HEK293 (cell line): ENCODE data around the gene NEK8.

Source experiments
- CTCF ChIA-PET: fragments of 350-600 bp; formaldehyde crosslinking; extraction: SDS; loops from one replicate; lab custom pipeline; 2021; ENCODE audit warnings: antibody characterized with exemption; lab: Yijun Ruan, JAX
- POLR2A ChIA-PET: fragments of 300-600 bp; formaldehyde crosslinking; extraction: SDS; loops from one replicate; lab custom pipeline; 2020; ENCODE audit warnings: antibody characterized with exemption, inconsistent platforms; lab: Yijun Ruan, JAX
- H3K27ac ChIP-seq: fragments of 200-500 bp; sonication (Bioruptor generic); 2 replicates; pipeline ENCODE4 v1.5.1; 2014; ENCODE audit warnings: low read depth, low read length, control low read depth, inconsistent platforms; ENCODE audit errors: extremely low read depth
- H3K36me3 ChIP-seq, 2 experiments: fragments of 200-500 bp in 1 of 2; sonication (Bioruptor generic) in 1 of 2; 1 replicate in 1 of 2; 2 replicates in 1 of 2; pipeline ENCODE4 v1.5.1; 2014 to 2017; ENCODE audit warnings: inconsistent platforms in 2 of 2, low read length in 2 of 2; ENCODE audit not compliant: control insufficient read depth in 2 of 2, insufficient read depth in 1 of 2
- H3K4me1 ChIP-seq: fragments of 200-500 bp; sonication (Bioruptor generic); 2 replicates; pipeline ENCODE4 v1.5.1; 2014; ENCODE audit warnings: mild to moderate bottlenecking, low read length, inconsistent platforms; ENCODE audit not compliant: control insufficient read depth, insufficient read depth
- H3K4me3 ChIP-seq: 2 replicates; pipeline ENCODE4 v1.5.1; 2011; ENCODE audit warnings: low read depth, mild to moderate bottlenecking, control low read depth, low read length, moderate library complexity
- H3K9me3 ChIP-seq: fragments of 200-500 bp; sonication (Bioruptor generic); 2 replicates; pipeline ENCODE4 v1.5.1; 2014; ENCODE audit warnings: low read depth, low read length, inconsistent platforms; ENCODE audit not compliant: control insufficient read depth, insufficient read depth
- GLI4 ChIP-seq: fragments of 450-650 bp; formaldehyde crosslinking; IDR thresholded peaks from 2 replicates; pipeline ENCODE4 v1.5.1; 2016; ENCODE audit warnings: missing biosample characterization, missing genetic modification characterization
- GLIS1 ChIP-seq: fragments of 450-650 bp; formaldehyde crosslinking; IDR thresholded peaks from 2 replicates; pipeline ENCODE4 v1.5.1; 2016; ENCODE audit warnings: missing biosample characterization, missing genetic modification characterization
- KLF10 ChIP-seq: fragments of 450-650 bp; IDR thresholded peaks from 2 replicates; pipeline ENCODE4 v1.5.1; 2018; ENCODE audit warnings: missing biosample characterization, mild to moderate bottlenecking, missing genetic modification characterization
- MZF1 ChIP-seq: fragments of 450-650 bp; formaldehyde crosslinking; IDR thresholded peaks from 2 replicates; pipeline ENCODE4 v1.5.1; 2017; ENCODE audit warnings: missing biosample characterization, missing genetic modification characterization, borderline replicate concordance
- PRDM1 ChIP-seq: fragments of 450-650 bp; formaldehyde crosslinking; IDR thresholded peaks from 2 replicates; pipeline ENCODE4; 2016; ENCODE audit warnings: missing biosample characterization, missing genetic modification characterization
- RBAK ChIP-seq: fragments of 450-650 bp; formaldehyde crosslinking; IDR thresholded peaks from 2 replicates; pipeline ENCODE4 v1.5.1; 2016; ENCODE audit warnings: missing biosample characterization, missing genetic modification characterization
- SP3 ChIP-seq: fragments of 450-650 bp; formaldehyde crosslinking; IDR thresholded peaks from 2 replicates; pipeline ENCODE4 v1.5.1; 2016; ENCODE audit warnings: missing biosample characterization, missing genetic modification characterization
- ZBTB21 ChIP-seq: fragments of 450-650 bp; formaldehyde crosslinking; IDR thresholded peaks from 2 replicates; pipeline ENCODE4 v1.5.1; 2017; ENCODE audit warnings: missing biosample characterization, missing genetic modification characterization
- ZBTB8A ChIP-seq: fragments of 450-650 bp; formaldehyde crosslinking; IDR thresholded peaks from 2 replicates; pipeline ENCODE4 v1.5.1; 2016; ENCODE audit warnings: missing biosample characterization, missing genetic modification characterization
- ZNF138 ChIP-seq: fragments of 450-650 bp; formaldehyde crosslinking; IDR thresholded peaks from 2 replicates; pipeline ENCODE4 v1.5.1; 2016; ENCODE audit warnings: missing biosample characterization, missing genetic modification characterization, borderline replicate concordance
- ZNF146 ChIP-seq: fragments of 450-650 bp; formaldehyde crosslinking; IDR thresholded peaks from 2 replicates; pipeline ENCODE4 v1.5.1; 2016; ENCODE audit warnings: missing biosample characterization, missing genetic modification characterization
- ZNF175 ChIP-seq: fragments of 450-650 bp; formaldehyde crosslinking; IDR thresholded peaks from 2 replicates; pipeline ENCODE4 v1.5.1; 2016; ENCODE audit warnings: missing biosample characterization, missing genetic modification characterization
- ZNF221 ChIP-seq: fragments of 450-650 bp; formaldehyde crosslinking; IDR thresholded peaks from 2 replicates; pipeline ENCODE4 v1.5.1; 2017; ENCODE audit warnings: missing biosample characterization, missing genetic modification characterization, borderline replicate concordance
- ZNF280C ChIP-seq: fragments of 450-650 bp; formaldehyde crosslinking; IDR thresholded peaks from 2 replicates; pipeline ENCODE4 v1.5.1; 2016; ENCODE audit warnings: missing biosample characterization, missing genetic modification characterization
- ZNF404 ChIP-seq: fragments of 450-650 bp; formaldehyde crosslinking; IDR thresholded peaks from 2 replicates; pipeline ENCODE4 v1.5.1; 2017; ENCODE audit warnings: missing biosample characterization, missing genetic modification characterization
- ZNF544 ChIP-seq: fragments of 450-650 bp; formaldehyde crosslinking; IDR thresholded peaks from 2 replicates; pipeline ENCODE4 v1.5.0; 2017; ENCODE audit warnings: missing biosample characterization, missing genetic modification characterization
- ZNF548 ChIP-seq: fragments of 450-650 bp; formaldehyde crosslinking; IDR thresholded peaks from 2 replicates; pipeline ENCODE4 v1.5.1; 2016; ENCODE audit warnings: missing biosample characterization, missing genetic modification characterization
- ZNF600 ChIP-seq: fragments of 450-650 bp; formaldehyde crosslinking; IDR thresholded peaks from 2 replicates; pipeline ENCODE4 v1.5.1; 2016; ENCODE audit warnings: missing biosample characterization, missing genetic modification characterization
- ZNF701 ChIP-seq: fragments of 450-650 bp; formaldehyde crosslinking; IDR thresholded peaks from 2 replicates; pipeline ENCODE4 v1.5.1; 2016; ENCODE audit warnings: missing biosample characterization, missing genetic modification characterization
- ZNF704 ChIP-seq: fragments of 450-650 bp; formaldehyde crosslinking; IDR thresholded peaks from 2 replicates; pipeline ENCODE4 v1.5.1; 2016; ENCODE audit warnings: missing biosample characterization, missing genetic modification characterization
- ZNF791 ChIP-seq: fragments of 450-650 bp; formaldehyde crosslinking; IDR thresholded peaks from 2 replicates; pipeline ENCODE4 v1.5.1; 2016; ENCODE audit warnings: missing biosample characterization, missing genetic modification characterization
- ZNF792 ChIP-seq: fragments of 450-650 bp; formaldehyde crosslinking; IDR thresholded peaks from 2 replicates; pipeline ENCODE4 v1.5.1; 2016; ENCODE audit warnings: missing biosample characterization, missing genetic modification characterization
- TF ChIP-seq, protein P1 (sequence below): fragments of 450-650 bp; formaldehyde crosslinking; IDR thresholded peaks from 2 replicates; pipeline ENCODE4 v1.5.1; 2016; ENCODE audit warnings: missing biosample characterization, missing genetic modification characterization
- TF ChIP-seq, protein P2 (sequence below): fragments of 450-650 bp; IDR thresholded peaks from 2 replicates; pipeline ENCODE4 v1.5.1; 2018; ENCODE audit warnings: missing biosample characterization, mild to moderate bottlenecking, missing genetic modification characterization
- TF ChIP-seq, protein P3 (sequence below): fragments of 450-650 bp; formaldehyde crosslinking; IDR thresholded peaks from 2 replicates; pipeline ENCODE4 v1.5.1; 2016; ENCODE audit warnings: missing biosample characterization, missing genetic modification characterization

NEK8 gene

GRCh38 chr17:28725166-28725659 lies 3.4 kb upstream of the NEK8 start (continued):
- TF ChIP-seq, protein P1, sequence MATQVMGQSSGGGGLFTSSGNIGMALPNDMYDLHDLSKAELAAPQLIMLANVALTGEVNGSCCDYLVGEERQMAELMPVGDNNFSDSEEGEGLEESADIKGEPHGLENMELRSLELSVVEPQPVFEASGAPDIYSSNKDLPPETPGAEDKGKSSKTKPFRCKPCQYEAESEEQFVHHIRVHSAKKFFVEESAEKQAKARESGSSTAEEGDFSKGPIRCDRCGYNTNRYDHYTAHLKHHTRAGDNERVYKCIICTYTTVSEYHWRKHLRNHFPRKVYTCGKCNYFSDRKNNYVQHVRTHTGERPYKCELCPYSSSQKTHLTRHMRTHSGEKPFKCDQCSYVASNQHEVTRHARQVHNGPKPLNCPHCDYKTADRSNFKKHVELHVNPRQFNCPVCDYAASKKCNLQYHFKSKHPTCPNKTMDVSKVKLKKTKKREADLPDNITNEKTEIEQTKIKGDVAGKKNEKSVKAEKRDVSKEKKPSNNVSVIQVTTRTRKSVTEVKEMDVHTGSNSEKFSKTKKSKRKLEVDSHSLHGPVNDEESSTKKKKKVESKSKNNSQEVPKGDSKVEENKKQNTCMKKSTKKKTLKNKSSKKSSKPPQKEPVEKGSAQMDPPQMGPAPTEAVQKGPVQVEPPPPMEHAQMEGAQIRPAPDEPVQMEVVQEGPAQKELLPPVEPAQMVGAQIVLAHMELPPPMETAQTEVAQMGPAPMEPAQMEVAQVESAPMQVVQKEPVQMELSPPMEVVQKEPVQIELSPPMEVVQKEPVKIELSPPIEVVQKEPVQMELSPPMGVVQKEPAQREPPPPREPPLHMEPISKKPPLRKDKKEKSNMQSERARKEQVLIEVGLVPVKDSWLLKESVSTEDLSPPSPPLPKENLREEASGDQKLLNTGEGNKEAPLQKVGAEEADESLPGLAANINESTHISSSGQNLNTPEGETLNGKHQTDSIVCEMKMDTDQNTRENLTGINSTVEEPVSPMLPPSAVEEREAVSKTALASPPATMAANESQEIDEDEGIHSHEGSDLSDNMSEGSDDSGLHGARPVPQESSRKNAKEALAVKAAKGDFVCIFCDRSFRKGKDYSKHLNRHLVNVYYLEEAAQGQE (tag by site-specific recombination), result peak; percentile 12; the same call in 1 of the 2 replicates
- no peak for TF ChIP-seq ZNF548
- TF ChIP-seq, protein P2, sequence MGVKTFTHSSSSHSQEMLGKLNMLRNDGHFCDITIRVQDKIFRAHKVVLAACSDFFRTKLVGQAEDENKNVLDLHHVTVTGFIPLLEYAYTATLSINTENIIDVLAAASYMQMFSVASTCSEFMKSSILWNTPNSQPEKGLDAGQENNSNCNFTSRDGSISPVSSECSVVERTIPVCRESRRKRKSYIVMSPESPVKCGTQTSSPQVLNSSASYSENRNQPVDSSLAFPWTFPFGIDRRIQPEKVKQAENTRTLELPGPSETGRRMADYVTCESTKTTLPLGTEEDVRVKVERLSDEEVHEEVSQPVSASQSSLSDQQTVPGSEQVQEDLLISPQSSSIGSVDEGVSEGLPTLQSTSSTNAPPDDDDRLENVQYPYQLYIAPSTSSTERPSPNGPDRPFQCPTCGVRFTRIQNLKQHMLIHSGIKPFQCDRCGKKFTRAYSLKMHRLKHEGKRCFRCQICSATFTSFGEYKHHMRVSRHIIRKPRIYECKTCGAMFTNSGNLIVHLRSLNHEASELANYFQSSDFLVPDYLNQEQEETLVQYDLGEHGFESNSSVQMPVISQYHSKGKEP, result no peak
- no peak for TF ChIP-seq PRDM1 (tag by site-specific recombination)
- no peak for TF ChIP-seq ZNF704 (tag by site-specific recombination)
- no peak for TF ChIP-seq ZNF404 (tag by site-specific recombination)
- TF ChIP-seq MZF1 (tag by site-specific recombination), result no peak
- TF ChIP-seq ZNF544 (tag by site-specific recombination), result no peak
- TF ChIP-seq ZBTB21 (tag by site-specific recombination), result peak; percentile 50

GRCh38 chr17:28725660-28726225 lies 2.8 kb upstream of the NEK8 start:
- CTCF ChIA-PET, result interaction anchor here (0.6 to 13.6 kb wide), 38 partner anchors 9 to 1028 kb away, joined by 3 to 445 read pairs (median 7); partner anchors contain the start of genes BLTP2, DHRS13, FLOT2 and PROCA1
- Histone ChIP-seq H3K36me3 (peaks cover 25 to 46% of the 10 kb centered on the region in 2 experiments), H3K9me3 (no peaks in the 10 kb centered on the region), H3K27ac (peak overlapping the region; percentile 99), H3K4me1 (peaks cover 9% of the 10 kb centered on the region; the same call in 1 of the 2 replicates), H3K4me3 (peak overlapping the region; percentile 55)
- POLR2A ChIA-PET, result interaction anchor here (0.6 to 6.7 kb wide), 30 partner anchors 10 to 359 kb away, joined by 3 to 448 read pairs (median 5); partner anchors contain the start of genes BLTP2, DHRS13, ERAL1 and FAM222B
- no peak for TF ChIP-seq ZNF146
- TF ChIP-seq KLF10, result 0 out of 2 replicates have a peak, but pooled peaks have one; percentile 7
- no peak for TF ChIP-seq ZNF792 (tag by site-specific recombination)
- TF ChIP-seq ZNF138, result no peak
- TF ChIP-seq ZNF791, result no peak
- peak; percentile 95 for TF ChIP-seq ZNF600
- peak; percentile 45; the same call in 1 of the 2 replicates for TF ChIP-seq SP3 (tag by site-specific recombination)
- no peak for TF ChIP-seq ZNF221
- TF ChIP-seq ZNF280C, result no peak
- TF ChIP-seq ZBTB8A (tag by site-specific recombination), result peak; percentile 80
- no peak for TF ChIP-seq RBAK
- TF ChIP-seq GLIS1 (tag by site-specific recombination), result peak; percentile 86
- TF ChIP-seq ZNF701 (tag by site-specific recombination), result no peak
- TF ChIP-seq, protein P3, sequence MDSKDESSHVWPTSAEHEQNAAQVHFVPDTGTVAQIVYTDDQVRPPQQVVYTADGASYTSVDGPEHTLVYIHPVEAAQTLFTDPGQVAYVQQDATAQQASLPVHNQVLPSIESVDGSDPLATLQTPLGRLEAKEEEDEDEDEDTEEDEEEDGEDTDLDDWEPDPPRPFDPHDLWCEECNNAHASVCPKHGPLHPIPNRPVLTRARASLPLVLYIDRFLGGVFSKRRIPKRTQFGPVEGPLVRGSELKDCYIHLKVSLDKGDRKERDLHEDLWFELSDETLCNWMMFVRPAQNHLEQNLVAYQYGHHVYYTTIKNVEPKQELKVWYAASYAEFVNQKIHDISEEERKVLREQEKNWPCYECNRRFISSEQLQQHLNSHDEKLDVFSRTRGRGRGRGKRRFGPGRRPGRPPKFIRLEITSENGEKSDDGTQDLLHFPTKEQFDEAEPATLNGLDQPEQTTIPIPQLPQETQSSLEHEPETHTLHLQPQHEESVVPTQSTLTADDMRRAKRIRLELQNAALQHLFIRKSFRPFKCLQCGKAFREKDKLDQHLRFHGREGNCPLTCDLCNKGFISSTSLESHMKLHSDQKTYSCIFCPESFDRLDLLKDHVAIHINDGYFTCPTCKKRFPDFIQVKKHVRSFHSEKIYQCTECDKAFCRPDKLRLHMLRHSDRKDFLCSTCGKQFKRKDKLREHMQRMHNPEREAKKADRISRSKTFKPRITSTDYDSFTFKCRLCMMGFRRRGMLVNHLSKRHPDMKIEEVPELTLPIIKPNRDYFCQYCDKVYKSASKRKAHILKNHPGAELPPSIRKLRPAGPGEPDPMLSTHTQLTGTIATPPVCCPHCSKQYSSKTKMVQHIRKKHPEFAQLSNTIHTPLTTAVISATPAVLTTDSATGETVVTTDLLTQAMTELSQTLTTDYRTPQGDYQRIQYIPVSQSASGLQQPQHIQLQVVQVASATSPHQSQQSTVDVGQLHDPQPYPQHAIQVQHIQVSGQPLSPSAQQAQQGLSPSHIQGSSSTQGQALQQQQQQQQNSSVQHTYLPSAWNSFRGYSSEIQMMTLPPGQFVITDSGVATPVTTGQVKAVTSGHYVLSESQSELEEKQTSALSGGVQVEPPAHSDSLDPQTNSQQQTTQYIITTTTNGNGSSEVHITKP (tag by site-specific recombination), result peak; percentile 91
- no peak for TF ChIP-seq ZNF175 (tag by site-specific recombination)
- peak; percentile 17; the same call in 1 of the 2 replicates for TF ChIP-seq GLI4 (tag by site-specific recombination)
